Brain microvascular endothelial cell (primary cell): Measurements from ENCODE around the gene FAM167B.

Experiments
- DNase-seq: peaks from one replicate; pipeline ENCODE4 v3.0.0-alpha.2; 2020
- H3K27ac ChIP-seq: fragments of 250-450 bp; sonication (Bioruptor Pico); 2 replicates; pipeline ENCODE4 v1.5.1; 2020; ENCODE audit warnings: mild to moderate bottlenecking, moderate library complexity
- H3K27me3 ChIP-seq: fragments of 250-450 bp; sonication (Bioruptor Pico); replicated peaks from 2 replicates; pipeline ENCODE4 v1.5.1; 2020; ENCODE audit warnings: mild to moderate bottlenecking
- H3K36me3 ChIP-seq: fragments of 250-450 bp; sonication (Bioruptor Pico); replicated peaks from 2 replicates; pipeline ENCODE4 v1.5.1; 2020; ENCODE audit warnings: mild to moderate bottlenecking
- H3K4me3 ChIP-seq: 2 replicates; pipeline ENCODE4 v1.5.1; 2011; ENCODE audit warnings: low read depth, mild to moderate bottlenecking, control low read depth, low read length, moderate library complexity
- in situ Hi-C: cut with HindIII; loops from 2 replicates; pipeline ENCODE4 v1.10.0; 2017; ENCODE audit warnings: low sequenced_read_pairs, low pct_ligation_motif_present
- TF ChIP-seq, protein P1 (sequence below): IDR thresholded peaks from 2 replicates; pipeline ENCODE4 v1.5.1; 2011; ENCODE audit warnings: low read depth, mild to moderate bottlenecking, moderate library complexity, low read length, control low read depth, inconsistent platforms; ENCODE audit errors: missing control alignments

Gene FAM167B

DNA sequence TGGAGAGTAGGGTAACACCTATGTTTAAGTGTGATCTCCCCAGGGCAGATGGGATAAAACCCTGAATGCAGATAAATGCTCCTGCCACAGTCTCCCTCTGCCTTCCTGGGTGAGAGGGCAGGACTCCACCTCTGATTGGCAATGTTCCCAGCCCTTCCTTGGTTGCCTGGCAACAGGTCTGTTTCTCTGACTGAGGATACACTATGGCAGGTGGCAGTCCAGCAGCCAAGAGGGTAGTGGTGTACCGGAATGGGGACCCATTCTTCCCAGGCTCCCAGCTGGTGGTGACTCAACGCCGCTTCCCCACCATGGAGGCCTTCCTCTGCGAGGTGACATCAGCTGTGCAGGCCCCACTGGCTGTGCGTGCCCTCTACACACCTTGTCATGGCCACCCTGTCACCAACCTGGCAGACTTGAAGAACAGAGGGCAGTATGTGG lies 38.1 kb upstream of the FAM167B start, which contains the start of gene DCDC2B:
TSS of gene DCDC2B (plus strand) at position 199 of the 438 bp plus-strand sequence. CDS start at position 204, 5 bp downstream.
- H3K4me3 ChIP-seq: no peak within 1 kb of the TSS
- DNase-seq: peak; percentile 31
- peaks cover 4% of the 10 kb centered on the region for H3K36me3 ChIP-seq
- no peak within 1 kb of the TSS for H3K27ac ChIP-seq
- no peaks in the 10 kb centered on the region for H3K27me3 ChIP-seq
- TF ChIP-seq, protein P1, sequence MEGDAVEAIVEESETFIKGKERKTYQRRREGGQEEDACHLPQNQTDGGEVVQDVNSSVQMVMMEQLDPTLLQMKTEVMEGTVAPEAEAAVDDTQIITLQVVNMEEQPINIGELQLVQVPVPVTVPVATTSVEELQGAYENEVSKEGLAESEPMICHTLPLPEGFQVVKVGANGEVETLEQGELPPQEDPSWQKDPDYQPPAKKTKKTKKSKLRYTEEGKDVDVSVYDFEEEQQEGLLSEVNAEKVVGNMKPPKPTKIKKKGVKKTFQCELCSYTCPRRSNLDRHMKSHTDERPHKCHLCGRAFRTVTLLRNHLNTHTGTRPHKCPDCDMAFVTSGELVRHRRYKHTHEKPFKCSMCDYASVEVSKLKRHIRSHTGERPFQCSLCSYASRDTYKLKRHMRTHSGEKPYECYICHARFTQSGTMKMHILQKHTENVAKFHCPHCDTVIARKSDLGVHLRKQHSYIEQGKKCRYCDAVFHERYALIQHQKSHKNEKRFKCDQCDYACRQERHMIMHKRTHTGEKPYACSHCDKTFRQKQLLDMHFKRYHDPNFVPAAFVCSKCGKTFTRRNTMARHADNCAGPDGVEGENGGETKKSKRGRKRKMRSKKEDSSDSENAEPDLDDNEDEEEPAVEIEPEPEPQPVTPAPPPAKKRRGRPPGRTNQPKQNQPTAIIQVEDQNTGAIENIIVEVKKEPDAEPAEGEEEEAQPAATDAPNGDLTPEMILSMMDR: no peak
- in situ Hi-C loops: no loop called here

GRCh38 chr1:32215629-32216480 lies 31.2 kb upstream of the FAM167B start:
- no peak overlapping the region for H3K27ac ChIP-seq

DNA sequence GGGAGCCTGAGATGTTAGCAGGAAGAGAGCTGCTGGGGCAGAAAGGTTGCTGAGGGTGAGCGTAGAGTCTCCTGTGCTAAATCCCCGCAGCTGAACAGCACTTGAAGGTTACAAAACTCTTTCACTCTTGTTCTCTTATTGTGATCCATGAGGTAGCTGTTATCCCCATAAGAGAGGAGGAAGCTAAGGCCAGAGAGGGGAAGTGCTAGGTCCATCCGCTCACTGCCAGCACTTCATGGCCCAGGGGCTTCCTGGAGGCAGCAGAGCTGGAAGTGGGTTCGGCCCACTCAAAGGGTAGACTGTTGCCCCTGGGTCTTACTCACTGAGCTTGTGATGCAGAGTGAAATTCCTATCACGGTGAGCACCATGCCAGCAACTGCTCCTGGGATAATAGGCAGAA lies 30.5 kb upstream of the FAM167B start:
- no peaks in the 10 kb centered on the region for H3K27me3 ChIP-seq
- TF ChIP-seq, protein P1: no peak
- no peak for DNase-seq
- H3K4me3 ChIP-seq: no peak overlapping the region
- peaks cover 17% of the 10 kb centered on the region for H3K36me3 ChIP-seq
- no peak overlapping the region for H3K27ac ChIP-seq
- in situ Hi-C loops: no loop called here

More at GRCh38 chr1:32215629-32216480, 31.2 kb upstream of the FAM167B start:
- peaks cover 17% of the 10 kb centered on the region for H3K36me3 ChIP-seq
- peak; percentile 53 for DNase-seq
- TF ChIP-seq, protein P1: peak; percentile 92
- H3K27me3 ChIP-seq: no peaks in the 10 kb centered on the region
- no peak overlapping the region for H3K4me3 ChIP-seq
- in situ Hi-C loops: no loop called here

- TF ChIP-seq, protein P1: no peak
- no peak for DNase-seq
- Histone ChIP-seq H3K4me3 (no peak overlapping the region), H3K36me3 (peaks cover 16% of the 10 kb centered on the region), H3K27me3 (no peaks in the 10 kb centered on the region), H3K27ac (no peak overlapping the region)
- in situ Hi-C loops: no loop called here
Measured at GRCh38 chr1:32219022-32219421, 28.0 kb upstream of the FAM167B start.

- DNase-seq: no peak
- no peaks in the 10 kb centered on the region for H3K27me3 ChIP-seq
- H3K4me3 ChIP-seq: peak overlapping the region; percentile 95
- no peak overlapping the region for H3K27ac ChIP-seq
- H3K36me3 ChIP-seq: peaks cover 17% of the 10 kb centered on the region
- in situ Hi-C loops: no loop called here
- TF ChIP-seq, protein P1: no peak
Measured at GRCh38 chr1:32220746-32221580, 26.1 kb upstream of the FAM167B start.
